Right cardiac atrium (tissue), 5 donors: Measurements from ENCODE around the gene TAS2R16. TPM values are rescaled to one million over a fixed set of nuclear protein-coding genes. Genes with fewer than 3 reads are reported as not detected.

ENCODE experiments used
- ATAC-seq, 2 donors: fragments of 200-7000 bp; cut with Tn5 transposase; one replicate each; pipeline versions ENCODE4 v1.8.0 to v1.9.1; 2020; ENCODE audit warnings: moderate library complexity in 2 of 2, mild to moderate bottlenecking in 1 of 2
- DNase-seq, 3 donors: peaks; one replicate each; pipeline ENCODE4 v3.0.0-alpha.2; 2020
- H3K27ac ChIP-seq: one replicate; pipeline ENCODE4 v1.5.1; 2013; ENCODE audit warnings: mild to moderate bottlenecking, low read length, control low read depth, moderate library complexity
- H3K27me3 ChIP-seq: one replicate; pipeline ENCODE4 v1.6.1; 2013; ENCODE audit not compliant: control insufficient read depth, insufficient read depth
- H3K4me1 ChIP-seq: one replicate; pipeline ENCODE4 v1.6.1; 2013; ENCODE audit warnings: low read length; ENCODE audit not compliant: control insufficient read depth, insufficient read depth
- H3K4me3 ChIP-seq: one replicate; pipeline ENCODE4 v1.5.1; 2013; ENCODE audit warnings: low read length, control low read depth
- H3K9me3 ChIP-seq: one replicate; pipeline ENCODE4 v1.6.1; 2013; ENCODE audit warnings: low read length; ENCODE audit not compliant: control insufficient read depth
- WGBS: extraction: QIAGEN DNeasy Blood & Tissue Kit; methylation state at CpG from one replicate; pipeline ENCODE4 v1.1.7; 2013; 5-methylcytosine and 5-hydroxymethylcytosine counted together
- intact Hi-C, 4 donors: fragments of 100-400 bp; cut with DNase I; formaldehyde crosslinking; loops; one replicate each; pipeline versions ENCODE4 v1.11.0 to v1.14.0; 2022 to 2023
- long read RNA-seq, 4 donors: library from polyadenylated mRNA; unstranded; transcript quantifications; one replicate each; pipeline ENCODE4 v2.0.0, GENCODE V29; 2020 to 2021
- polyA plus RNA-seq: library from polyadenylated mRNA; stranded (reverse); fragments of 200-250 nt; gene quantifications from one replicate; pipeline ENCODE4 v1.2.3, GENCODE V29; 2013
- total RNA-seq, 4 donors: library from RNA; stranded (reverse); fragmentation: NEBNext Ultra II Directional; extraction: Animal tissue kit (Norgen Biotek cat#: 25700); gene quantifications; one replicate each; pipeline ENCODE4 v1.2.1, GENCODE V29; 2021
- donor health status: healthy with polysubstance abuse.
- donor health status: DM: no; HTN: yes; CAD: no.
- donor health status: DM: no; HTN: no; CAD: no.
- donor health status: DM: no; HTN: yes; CAD: no; lungs with severe emphysema.
- donor health status: DM: yes; HTN: yes; CAD: no.

Gene TAS2R16
- not detected for total RNA-seq
- polyA plus RNA-seq: not detected
- long read RNA-seq, donor 1: 0 reads
- long read RNA-seq, donor 2: 0 reads
- long read RNA-seq, donor 3: 0 reads
- long read RNA-seq, donor 4: 0 reads

- intact Hi-C loops: no loop called here
- no peaks in the 10 kb centered on the region for H3K9me3 ChIP-seq
- DNase-seq (no peak), ATAC-seq (no peak)
- no peak within 1 kb of the TSS for H3K4me3 ChIP-seq
- H3K27ac ChIP-seq: no peak within 1 kb of the TSS
- no peaks in the 10 kb centered on the region for H3K27me3 ChIP-seq
- H3K4me1 ChIP-seq: no peaks in the 10 kb centered on the region
Measured at GRCh38 chr7:122995600-122995999, at the start of gene TAS2R16. TSS of gene TAS2R16 (minus strand) at chr7:122995700. CDS start at chr7:122995634, 66 bp downstream.

GRCh38 chr7:123043642-123044041 is 48.1 kb upstream of the TAS2R16 start:
- H3K9me3 ChIP-seq: no peaks in the 10 kb centered on the region
- no peak overlapping the region for H3K4me3 ChIP-seq
- H3K27ac ChIP-seq: no peak overlapping the region
- H3K4me1 ChIP-seq: no peaks in the 10 kb centered on the region
- DNase-seq: no peak
- no peak for ATAC-seq
- no peaks in the 10 kb centered on the region for H3K27me3 ChIP-seq
- intact Hi-C loops: no loop called here

- intact Hi-C loops: no loop called here
- Histone ChIP-seq H3K27me3 (no peaks in the 10 kb centered on the region), H3K4me3 (no peak overlapping the region), H3K27ac (no peak overlapping the region), H3K9me3 (no peaks in the 10 kb centered on the region), H3K4me1 (no peaks in the 10 kb centered on the region)
- ATAC-seq: no peak
- DNase-seq: no peak
- WGBS: 64% methylated on average over 1 of the region's 1 CpG
Measured at GRCh38 chr7:123041101-123041500, 45.6 kb upstream of the TAS2R16 start.

GRCh38 chr7:123039269-123039668 is 43.8 kb upstream of the TAS2R16 start:
- Histone ChIP-seq H3K9me3 (no peaks in the 10 kb centered on the region), H3K27ac (no peak overlapping the region), H3K27me3 (no peaks in the 10 kb centered on the region), H3K4me3 (no peak overlapping the region), H3K4me1 (no peaks in the 10 kb centered on the region)
- WGBS: 35% methylated on average over 3 of the region's 3 CpGs
- ATAC-seq (no peak), DNase-seq (no peak)
- intact Hi-C loops: no loop called here

DNA sequence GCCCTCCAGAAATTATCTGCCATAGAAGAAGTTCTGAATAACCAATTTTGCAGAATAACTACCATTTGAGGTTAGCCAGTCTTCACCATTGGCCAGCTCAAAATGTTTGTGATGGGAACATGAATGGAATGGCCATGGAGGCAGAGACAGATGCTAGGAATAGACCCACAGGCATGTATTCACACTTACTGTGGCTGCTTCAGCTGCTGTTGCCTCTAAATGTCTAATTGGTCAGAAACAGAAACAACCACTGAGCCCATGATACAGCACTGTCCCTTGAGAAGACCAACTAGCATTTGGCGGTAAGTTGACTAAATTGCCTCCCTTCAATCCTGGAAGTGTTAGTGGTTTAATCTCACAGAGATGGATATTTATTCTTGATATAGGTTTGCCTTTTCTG is 38.6 kb upstream of the TAS2R16 start:
- ATAC-seq (no peak), DNase-seq (no peak)
- WGBS: 93% methylated on average over 1 of the region's 1 CpG
- Histone ChIP-seq H3K4me3 (no peak overlapping the region), H3K9me3 (no peaks in the 10 kb centered on the region), H3K4me1 (no peaks in the 10 kb centered on the region), H3K27me3 (no peaks in the 10 kb centered on the region), H3K27ac (no peak overlapping the region)
- intact Hi-C loops: no loop called here

DNA sequence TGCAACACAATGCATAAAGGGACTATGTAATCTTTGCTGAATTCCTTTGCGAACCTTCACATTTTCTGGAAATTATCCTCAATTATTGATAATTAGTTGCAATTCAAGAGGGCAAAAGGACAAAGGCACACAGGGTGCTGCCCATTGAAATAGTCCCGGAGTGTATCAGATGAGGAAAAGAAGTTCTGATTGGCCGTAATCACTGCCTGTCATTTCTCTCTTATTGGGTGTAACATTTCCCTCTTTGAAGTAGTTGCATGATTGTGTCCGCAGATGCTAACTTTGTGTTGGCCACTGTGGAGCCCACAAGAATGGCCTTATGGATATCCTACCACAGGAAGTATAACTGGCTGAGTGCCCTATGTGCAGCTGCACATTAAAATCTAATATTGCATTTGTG is 35.1 kb upstream of the TAS2R16 start:
- Histone ChIP-seq H3K9me3 (no peaks in the 10 kb centered on the region), H3K27me3 (no peaks in the 10 kb centered on the region), H3K27ac (no peak overlapping the region), H3K4me3 (no peak overlapping the region), H3K4me1 (no peaks in the 10 kb centered on the region)
- WGBS: 84% methylated on average over 4 of the region's 4 CpGs
- ATAC-seq: no peak
- DNase-seq: no peak
- intact Hi-C loops: no loop called here

DNA sequence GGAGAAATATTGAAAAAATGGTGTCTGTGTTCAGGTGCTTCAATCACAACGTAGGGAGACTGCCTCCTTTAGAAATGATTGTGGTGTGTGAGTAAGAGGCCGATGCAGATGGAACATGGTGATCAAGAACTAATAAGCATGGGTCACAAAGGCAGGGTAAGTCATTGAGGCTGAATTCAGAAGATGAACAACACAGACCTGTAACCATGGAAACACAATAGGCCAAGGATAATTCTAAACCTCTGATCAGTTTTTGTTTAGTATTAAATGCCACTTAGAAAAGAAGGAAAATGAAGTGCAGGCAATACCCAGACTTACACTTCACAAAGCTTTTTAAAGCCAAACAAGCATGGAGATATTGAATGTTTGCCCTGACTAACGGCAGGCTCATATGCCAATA is 32.8 kb upstream of the TAS2R16 start:
- H3K4me3 ChIP-seq: no peak overlapping the region
- no peak for ATAC-seq
- DNase-seq: no peak
- H3K27me3 ChIP-seq: no peaks in the 10 kb centered on the region
- H3K9me3 ChIP-seq: no peaks in the 10 kb centered on the region
- 76% methylated on average over 3 of the region's 3 CpGs for WGBS
- no peaks in the 10 kb centered on the region for H3K4me1 ChIP-seq
- H3K27ac ChIP-seq: no peak overlapping the region
- intact Hi-C loops: no loop called here

GRCh38 chr7:123026251-123026650 is 30.8 kb upstream of the TAS2R16 start:
- Histone ChIP-seq H3K4me1 (no peaks in the 10 kb centered on the region), H3K4me3 (no peak overlapping the region), H3K27me3 (no peaks in the 10 kb centered on the region), H3K27ac (no peak overlapping the region), H3K9me3 (no peaks in the 10 kb centered on the region)
- DNase-seq (no peak), ATAC-seq (no peak)
- intact Hi-C loops: no loop called here
- 74% methylated on average over 2 of the region's 2 CpGs for WGBS

DNA sequence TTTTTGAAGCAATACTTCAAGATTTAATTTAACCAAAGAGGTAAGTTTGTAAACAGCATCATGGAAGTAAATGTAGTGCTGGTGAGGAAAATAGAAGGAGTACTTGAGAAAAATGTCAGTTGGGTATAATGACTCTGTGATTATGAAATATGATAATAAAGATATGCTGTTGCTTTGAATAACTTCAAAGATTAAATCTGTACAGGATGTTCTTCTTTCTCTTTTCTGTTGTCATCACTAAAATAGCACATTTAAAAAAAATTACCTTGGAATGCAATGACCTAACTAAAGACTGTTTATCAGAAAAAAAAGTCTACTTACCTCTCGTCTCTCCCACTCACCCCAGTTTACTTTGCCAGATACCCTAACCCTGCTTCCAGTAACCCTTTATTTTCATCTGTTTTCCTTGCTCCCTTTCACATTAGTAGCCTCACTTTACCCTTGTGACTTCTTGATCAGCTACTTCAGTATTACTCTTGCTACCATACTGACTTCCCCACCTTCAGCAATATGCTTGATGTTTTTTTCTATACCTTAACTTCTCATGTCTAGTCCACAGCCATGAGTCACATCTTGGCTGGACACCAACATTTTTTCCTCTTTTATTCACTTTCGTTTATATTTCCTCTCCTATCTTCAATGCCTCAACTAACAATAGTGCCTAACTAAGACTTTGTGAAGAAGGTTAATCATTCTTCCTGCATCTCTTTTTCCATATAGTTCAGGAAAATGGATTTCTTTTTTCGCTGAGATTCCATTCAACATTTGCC is 29.7 kb upstream of the TAS2R16 start:
- DNase-seq: no peak
- no peaks in the 10 kb centered on the region for H3K4me1 ChIP-seq
- intact Hi-C loops: no loop called here
- ATAC-seq: no peak
- no peak overlapping the region for H3K27ac ChIP-seq
- H3K4me3 ChIP-seq: no peak overlapping the region
- WGBS: 35% methylated on average over 3 of the region's 3 CpGs
- no peaks in the 10 kb centered on the region for H3K9me3 ChIP-seq
- no peaks in the 10 kb centered on the region for H3K27me3 ChIP-seq

- H3K4me1 ChIP-seq: no peaks in the 10 kb centered on the region
- intact Hi-C loops: no loop called here
- no peaks in the 10 kb centered on the region for H3K27me3 ChIP-seq
- no peak for ATAC-seq
- no peak overlapping the region for H3K27ac ChIP-seq
- H3K9me3 ChIP-seq: no peaks in the 10 kb centered on the region
- no peak overlapping the region for H3K4me3 ChIP-seq
- DNase-seq: no peak
Measured at GRCh38 chr7:123023126-123023525, 27.6 kb upstream of the TAS2R16 start.

GRCh38 chr7:123022576-123022975 is 27.1 kb upstream of the TAS2R16 start:
- no peak for ATAC-seq
- Histone ChIP-seq H3K9me3 (no peaks in the 10 kb centered on the region), H3K4me1 (no peaks in the 10 kb centered on the region), H3K27me3 (no peaks in the 10 kb centered on the region), H3K4me3 (no peak overlapping the region), H3K27ac (no peak overlapping the region)
- DNase-seq: no peak
- intact Hi-C loops: no loop called here
- WGBS: 57% methylated on average over 1 of the region's 1 CpG

DNA sequence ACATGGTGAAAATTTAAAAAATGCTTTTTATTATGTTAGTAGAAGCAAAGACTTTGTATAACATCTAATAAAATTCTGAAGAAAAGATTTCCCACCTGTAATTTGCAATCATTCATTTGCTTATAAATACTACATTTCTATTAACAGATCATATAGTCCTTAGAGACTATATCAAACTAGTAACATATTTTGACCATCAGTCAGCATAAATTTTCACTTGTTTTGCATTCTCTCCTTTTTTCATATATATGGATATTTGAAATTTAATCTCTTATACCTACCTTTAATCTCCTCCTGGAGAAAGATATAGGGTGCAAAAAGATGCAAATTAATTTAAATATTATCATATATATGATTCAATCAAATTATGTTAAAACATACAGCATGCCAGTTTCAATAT is 16.9 kb upstream of the TAS2R16 start:
- no peak overlapping the region for H3K4me3 ChIP-seq
- intact Hi-C loops: no loop called here
- H3K4me1 ChIP-seq: no peaks in the 10 kb centered on the region
- ATAC-seq: no peak
- DNase-seq: no peak
- no peak overlapping the region for H3K27ac ChIP-seq
- no peaks in the 10 kb centered on the region for H3K9me3 ChIP-seq
- no peaks in the 10 kb centered on the region for H3K27me3 ChIP-seq
